H9 (cell line): ENCODE measurements around the gene MATK. TPM values are rescaled to one million over a fixed set of nuclear protein-coding genes. Genes with fewer than 3 reads are reported as not detected.

Source experiments
- DNase-seq: peaks from one replicate; pipeline ENCODE4 v3.0.0-alpha.2; 2017
- H2AFZ ChIP-seq: one replicate; pipeline ENCODE4 v1.6.1; 2013; ENCODE audit warnings: mild to moderate bottlenecking, low read length, control low read depth, moderate library complexity
- H2AK5ac ChIP-seq: 2 replicates; pipeline ENCODE4 v1.6.1; 2013; ENCODE audit warnings: low read length, control low read depth, mixed read lengths; ENCODE audit not compliant: insufficient read length
- H2BK120ac ChIP-seq: one replicate; pipeline ENCODE4 v1.6.1; 2013; ENCODE audit warnings: low read depth, mild to moderate bottlenecking, low read length, control low read depth, inconsistent platforms; ENCODE audit not compliant: poor library complexity, severe bottlenecking
- H2BK12ac ChIP-seq: 2 replicates; pipeline ENCODE4 v1.6.1; 2013; ENCODE audit warnings: low read length, control low read depth, mixed read lengths, low read depth; ENCODE audit not compliant: insufficient read length
- H2BK15ac ChIP-seq: 2 replicates; pipeline ENCODE4 v1.6.1; 2013; ENCODE audit warnings: low read depth, low read length, control low read depth
- H2BK20ac ChIP-seq: one replicate; pipeline ENCODE4 v1.6.1; 2013; ENCODE audit warnings: low read depth, mild to moderate bottlenecking, low read length, control low read depth, inconsistent platforms; ENCODE audit not compliant: poor library complexity, severe bottlenecking
- H2BK5ac ChIP-seq: 2 replicates; pipeline ENCODE4 v1.6.1; 2013; ENCODE audit warnings: low read length, control low read depth, mixed read lengths; ENCODE audit not compliant: insufficient read length
- H3K14ac ChIP-seq: 2 replicates; pipeline ENCODE4 v1.6.1; 2013; ENCODE audit warnings: low read length, control low read depth; ENCODE audit not compliant: insufficient read depth
- H3K18ac ChIP-seq: 2 replicates; pipeline ENCODE4 v1.6.1; 2013; ENCODE audit warnings: low read depth, mild to moderate bottlenecking, mixed read lengths, low read length, control low read depth; ENCODE audit not compliant: insufficient read length
- H3K23ac ChIP-seq: 2 replicates; pipeline ENCODE4 v1.6.1; 2013; ENCODE audit warnings: low read length, control low read depth, mixed read lengths, low read depth; ENCODE audit not compliant: insufficient read length
- H3K23me2 ChIP-seq: 2 replicates; pipeline ENCODE4 v1.6.1; 2013; ENCODE audit warnings: low read depth, mild to moderate bottlenecking, mixed read lengths, low read length, control low read depth; ENCODE audit not compliant: insufficient read length, poor library complexity, severe bottlenecking
- H3K27ac ChIP-seq: 2 replicates; pipeline ENCODE4 v1.5.1; 2013; ENCODE audit warnings: low read length, control low read depth, mixed read lengths, low read depth; ENCODE audit not compliant: insufficient read length
- H3K27me3 ChIP-seq: 2 replicates; pipeline ENCODE4 v1.6.1; 2013; ENCODE audit warnings: low read length, control low read depth, inconsistent platforms; ENCODE audit not compliant: insufficient read depth
- H3K4ac ChIP-seq: 2 replicates; pipeline ENCODE4 v1.6.1; 2013; ENCODE audit warnings: low read depth, mild to moderate bottlenecking, control low read depth, inconsistent platforms, low read length, moderate library complexity
- H3K4me1 ChIP-seq: 2 replicates; pipeline ENCODE4 v1.6.1; 2013; ENCODE audit warnings: low read length, control low read depth, inconsistent platforms; ENCODE audit not compliant: insufficient read depth
- H3K4me2 ChIP-seq: 2 replicates; pipeline ENCODE4 v1.6.1; 2013; ENCODE audit warnings: low read length, control low read depth, mixed read lengths; ENCODE audit not compliant: insufficient read length, insufficient read depth
- H3K56ac ChIP-seq: 2 replicates; pipeline ENCODE4 v1.6.1; 2013; ENCODE audit warnings: low read depth, mild to moderate bottlenecking, mixed read lengths, low read length, control low read depth; ENCODE audit not compliant: insufficient read length
- H3K79me1 ChIP-seq: 2 replicates; pipeline ENCODE4 v1.6.1; 2013; ENCODE audit warnings: low read depth, mild to moderate bottlenecking, moderate library complexity, low read length, control low read depth, inconsistent platforms; ENCODE audit not compliant: insufficient read depth, poor library complexity, severe bottlenecking
- H3K79me2 ChIP-seq: 2 replicates; pipeline ENCODE4 v1.6.1; 2013; ENCODE audit warnings: low read length, control low read depth, inconsistent platforms; ENCODE audit not compliant: insufficient read depth
- H3K9ac ChIP-seq: 2 replicates; pipeline ENCODE4 v1.6.1; 2013; ENCODE audit warnings: low read length, control low read depth, mixed read lengths; ENCODE audit not compliant: insufficient read length; ENCODE audit errors: extremely low read depth
- H3K9me3 ChIP-seq: one replicate; pipeline ENCODE4 v1.6.1; 2013; ENCODE audit warnings: low read depth, low read length, inconsistent platforms; ENCODE audit not compliant: control insufficient read depth
- H3T11ph ChIP-seq: one replicate; pipeline ENCODE4 v1.6.1; 2013; ENCODE audit warnings: mild to moderate bottlenecking, low read length, control low read depth, inconsistent platforms
- H4K20me1 ChIP-seq: one replicate; pipeline ENCODE4 v1.6.1; 2013; ENCODE audit not compliant: control insufficient read depth, insufficient read length, insufficient read depth
- H4K5ac ChIP-seq: 2 replicates; pipeline ENCODE4 v1.6.1; 2013; ENCODE audit warnings: low read depth, mild to moderate bottlenecking, mixed read lengths, low read length, control low read depth; ENCODE audit not compliant: insufficient read length
- H4K8ac ChIP-seq: replicated peaks from 2 replicates; pipeline ENCODE4 v1.6.1; 2013; ENCODE audit warnings: low read length, control low read depth, mixed read lengths, low read depth; ENCODE audit not compliant: insufficient read length
- H4K91ac ChIP-seq: 2 replicates; pipeline ENCODE4 v1.6.1; 2013; ENCODE audit warnings: low read depth, mild to moderate bottlenecking, moderate library complexity, mixed read lengths, low read length, control low read depth; ENCODE audit not compliant: insufficient read length
- H3K27ac Mint-ChIP-seq, 3 experiments: 2 replicates in 2 of 3; 3 replicates in 1 of 3; pipeline ENCODE4 v1.8.0; 2020 to 2021; ENCODE audit warnings: mixed read lengths in 3 of 3, mild to moderate bottlenecking in 1 of 3, moderate library complexity in 1 of 3
- H3K27me3 Mint-ChIP-seq: 2 replicates; pipeline ENCODE4 v1.8.0; 2021; ENCODE audit warnings: low read depth, mild to moderate bottlenecking, moderate library complexity, mixed read lengths
- H3K36me3 Mint-ChIP-seq, 3 experiments: 2 replicates in 2 of 3; 3 replicates in 1 of 3; pipeline ENCODE4 v1.8.0; 2020 to 2021; ENCODE audit warnings: low read depth in 3 of 3, mixed read lengths in 3 of 3; ENCODE audit not compliant: insufficient read depth in 1 of 3
- H3K4me1 Mint-ChIP-seq, 2 experiments: 2 replicates each; pipeline ENCODE4 v1.8.0; 2020; ENCODE audit warnings: mixed read lengths in 2 of 2
- H3K4me3 Mint-ChIP-seq, 2 experiments: 2 replicates in 1 of 2; 3 replicates in 1 of 2; pipeline ENCODE4 v1.8.0; 2020 to 2021; ENCODE audit warnings: mild to moderate bottlenecking in 2 of 2, mixed read lengths in 2 of 2, moderate library complexity in 1 of 2
- H3K9me3 Mint-ChIP-seq, 2 experiments: 2 replicates in 1 of 2; 3 replicates in 1 of 2; pipeline ENCODE4 v1.8.0; 2020; ENCODE audit warnings: mild to moderate bottlenecking in 2 of 2, mixed read lengths in 2 of 2, moderate library complexity in 1 of 2
- WGBS: extraction: QIAGEN DNeasy Blood & Tissue Kit; methylation state at CpG from one replicate; pipeline ENCODE4 v1.1.7; 2013; ENCODE audit warnings: missing lambda C conversion rate, low lambda C conversion rate, mixed read lengths; ENCODE audit not compliant: insufficient read length; ENCODE audit errors: extremely low coverage; 5-methylcytosine and 5-hydroxymethylcytosine counted together
- total RNA-seq: library from RNA; stranded (reverse); gene quantifications from 2 replicates; pipeline ENCODE4 v1.2.1, GENCODE V29; 2021
- TF ChIP-seq, protein P1 (sequence below): fragments of 200-600 bp; sonication (generic); conservative IDR thresholded peaks from 3 replicates; pipeline ENCODE4 v1.8.0; 2021; ENCODE audit warnings: antibody characterized with exemption, mild to moderate bottlenecking

MATK gene
- total RNA-seq, 1 experiment from 2014 or later: 13.5 TPM

DNA sequence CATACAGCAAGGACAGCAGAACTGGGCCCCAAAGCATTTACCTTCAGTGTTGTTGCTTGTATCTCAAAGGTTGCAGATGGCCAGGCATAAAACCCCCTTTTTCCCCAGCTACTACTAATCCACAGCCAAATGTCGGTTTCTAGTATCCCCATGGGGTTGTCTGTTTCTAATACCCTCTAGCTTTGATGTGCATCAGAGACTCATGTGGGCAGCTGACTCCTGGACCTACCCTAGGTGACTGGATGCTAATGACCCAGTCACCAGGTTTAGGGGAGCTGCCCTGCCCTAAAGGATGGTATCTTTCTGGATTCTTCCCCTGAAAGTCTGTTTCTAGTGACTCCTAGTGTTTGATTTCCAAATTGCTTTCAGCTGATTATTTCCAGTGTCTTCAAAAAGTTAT is 54.1 kb downstream of the MATK start:
- TF ChIP-seq, protein P1, sequence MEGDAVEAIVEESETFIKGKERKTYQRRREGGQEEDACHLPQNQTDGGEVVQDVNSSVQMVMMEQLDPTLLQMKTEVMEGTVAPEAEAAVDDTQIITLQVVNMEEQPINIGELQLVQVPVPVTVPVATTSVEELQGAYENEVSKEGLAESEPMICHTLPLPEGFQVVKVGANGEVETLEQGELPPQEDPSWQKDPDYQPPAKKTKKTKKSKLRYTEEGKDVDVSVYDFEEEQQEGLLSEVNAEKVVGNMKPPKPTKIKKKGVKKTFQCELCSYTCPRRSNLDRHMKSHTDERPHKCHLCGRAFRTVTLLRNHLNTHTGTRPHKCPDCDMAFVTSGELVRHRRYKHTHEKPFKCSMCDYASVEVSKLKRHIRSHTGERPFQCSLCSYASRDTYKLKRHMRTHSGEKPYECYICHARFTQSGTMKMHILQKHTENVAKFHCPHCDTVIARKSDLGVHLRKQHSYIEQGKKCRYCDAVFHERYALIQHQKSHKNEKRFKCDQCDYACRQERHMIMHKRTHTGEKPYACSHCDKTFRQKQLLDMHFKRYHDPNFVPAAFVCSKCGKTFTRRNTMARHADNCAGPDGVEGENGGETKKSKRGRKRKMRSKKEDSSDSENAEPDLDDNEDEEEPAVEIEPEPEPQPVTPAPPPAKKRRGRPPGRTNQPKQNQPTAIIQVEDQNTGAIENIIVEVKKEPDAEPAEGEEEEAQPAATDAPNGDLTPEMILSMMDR: peak; percentile 26; the same call in 1 of the 3 replicates
- no peak overlapping the region for H2BK5ac ChIP-seq
- H4K5ac ChIP-seq: no peak overlapping the region
- no peaks in the 10 kb centered on the region for H3K9me3 ChIP-seq
- H3K23me2 ChIP-seq: no peaks in the 10 kb centered on the region
- H3K4ac ChIP-seq: no peak overlapping the region
- no peak overlapping the region for H2AFZ ChIP-seq
- H3K4me1 ChIP-seq: no peaks in the 10 kb centered on the region
- H3K27me3 ChIP-seq: no peaks in the 10 kb centered on the region
- no CpG with 5 or more reads among the region's 1 CpG for WGBS
- no peak overlapping the region for H3K14ac ChIP-seq
- H3K9ac ChIP-seq: no peak overlapping the region
- H3K9me3 Mint-ChIP-seq: no peaks in the 10 kb centered on the region
- H3K79me2 ChIP-seq: no peaks in the 10 kb centered on the region
- no peaks in the 10 kb centered on the region for H3K27me3 Mint-ChIP-seq
- no peak overlapping the region for H3K27ac ChIP-seq
- H2BK20ac ChIP-seq: no peak overlapping the region
- H4K8ac ChIP-seq: no peak overlapping the region
- no peak for DNase-seq
- H2BK15ac ChIP-seq: no peak overlapping the region
- H3K4me2 ChIP-seq: no peak overlapping the region
- no peak overlapping the region for H2BK120ac ChIP-seq
- H4K91ac ChIP-seq: no peak overlapping the region
- no peak overlapping the region for H3K56ac ChIP-seq
- no peak overlapping the region for H3K27ac Mint-ChIP-seq
- no peak overlapping the region for H3K18ac ChIP-seq
- no peak overlapping the region for H3K4me3 Mint-ChIP-seq
- H3K4me1 Mint-ChIP-seq: peaks cover 8 to 15% of the 10 kb centered on the region in 2 experiments
- H3T11ph ChIP-seq: no peak overlapping the region
- H2BK12ac ChIP-seq: no peak overlapping the region
- H4K20me1 ChIP-seq: no peaks in the 10 kb centered on the region
- H3K79me1 ChIP-seq: no peaks in the 10 kb centered on the region
- no peak overlapping the region for H2AK5ac ChIP-seq
- peaks cover 0 to 36% (median 11%) of the 10 kb centered on the region in 3 experiments; a peak in 5 of 7 replicates for H3K36me3 Mint-ChIP-seq
- no peak overlapping the region for H3K23ac ChIP-seq
